ENCODE measurements around the gene CRYGN.

Gene CRYGN

GRCh38 chr7:151380199-151381097, 59.5 kb downstream of the CRYGN start:
- Mint-ChIP-seq H3K27ac (no peak overlapping the region), H3K4me3 (peak overlapping the region; percentile 55), H3K27me3 (peaks cover 5% of the 10 kb centered on the region), H3K36me3 (peaks cover 4% of the 10 kb centered on the region), H3K9me3 (no peaks in the 10 kb centered on the region), H3K4me1 (peaks cover 8% of the 10 kb centered on the region)

GRCh38 chr7:151379534-151380198, 60.3 kb downstream of the CRYGN start:
- H3K9me3 Mint-ChIP-seq, result no peaks in the 10 kb centered on the region
- no peak overlapping the region for H3K27ac Mint-ChIP-seq
- H3K27me3 Mint-ChIP-seq, result peaks cover 5% of the 10 kb centered on the region
- H3K4me3 Mint-ChIP-seq, result peak overlapping the region; percentile 6
- peaks cover 8% of the 10 kb centered on the region for H3K4me1 Mint-ChIP-seq
- H3K36me3 Mint-ChIP-seq, result peaks cover 4% of the 10 kb centered on the region

- Mint-ChIP-seq H3K4me3 (peak overlapping the region; percentile 6), H3K9me3 (no peaks in the 10 kb centered on the region), H3K27me3 (peaks cover 5% of the 10 kb centered on the region), H3K27ac (no peak overlapping the region), H3K36me3 (peaks cover 4% of the 10 kb centered on the region), H3K4me1 (peaks cover 8% of the 10 kb centered on the region)
Observed at GRCh38 chr7:151379193-151379520, 60.8 kb downstream of the CRYGN start.

Measured in activated naive CD4-positive, alpha-beta T cell treated with anti-CD3 and anti-CD28 coated beads, Interleukin-2, amount 50 U/mL, for 24 hours (primary cell).